GM20000 (cell line): ENCODE data around the gene CUL1.
"Not testable (repeated sequence)": the region's sequence is repeated elsewhere in the genome, so short reads cannot be mapped to it uniquely, and the experiment has no call there.

Source experiments
- DNase-seq: peaks from one replicate; pipeline ENCODE4 v3.0.0; 2012; ENCODE audit warnings: low spot score
- CTCF ChIP-seq: IDR thresholded peaks from 2 replicates; pipeline ENCODE4 v1.5.1; 2012; ENCODE audit warnings: mild to moderate bottlenecking, control low read depth; ENCODE audit errors: extremely low read depth, missing control alignments

Gene CUL1

DNA sequence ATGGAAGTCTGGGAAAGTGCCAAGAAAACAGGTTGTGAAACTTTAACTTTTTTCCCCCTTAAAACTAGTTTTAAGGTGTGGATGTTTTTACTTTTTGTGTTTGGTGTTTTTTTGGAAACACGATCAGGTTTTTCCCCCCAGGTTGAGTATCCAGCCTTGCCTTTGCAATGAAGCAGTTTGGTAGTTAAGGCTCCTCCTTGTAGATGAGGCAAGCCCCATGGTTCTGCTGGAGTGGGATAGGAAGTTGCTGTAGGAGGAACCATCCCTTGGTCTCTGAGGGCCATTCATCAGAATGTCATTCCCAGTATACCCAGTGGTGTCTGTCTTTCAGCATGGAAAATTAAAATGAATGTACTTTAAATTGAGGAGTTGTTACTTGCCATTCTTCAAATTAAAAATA, 2.7 kb downstream of the CUL1 start:
- TF ChIP-seq CTCF, result no peak
- no peak for DNase-seq

GRCh38 chr7:148702876-148703670, 4.4 kb downstream of the CUL1 start:
- TF ChIP-seq CTCF, result no peak
- no peak for DNase-seq

GRCh38 chr7:148703671-148703962, 4.9 kb downstream of the CUL1 start:
- not testable (repeated sequence) for DNase-seq

DNA sequence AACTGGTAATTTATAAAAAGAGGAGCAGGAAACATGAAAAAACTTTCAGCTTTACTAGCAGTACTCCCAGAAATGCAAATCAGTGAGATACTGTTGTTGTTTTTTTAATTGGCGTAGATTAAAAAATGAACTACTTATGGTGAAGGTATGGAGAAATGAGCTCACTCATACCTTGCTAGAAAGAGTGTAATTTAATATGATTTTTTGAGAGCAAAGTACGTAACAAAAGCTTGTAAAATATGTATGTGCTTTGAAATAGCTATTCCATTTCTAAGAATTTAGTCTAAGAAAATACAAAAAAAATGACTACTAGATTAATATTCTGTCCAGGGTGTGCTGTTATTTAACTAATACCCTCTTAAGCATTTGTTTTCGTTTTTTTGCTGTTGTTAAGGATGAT, 5.5 kb downstream of the CUL1 start:
- no peak for TF ChIP-seq CTCF
- no peak for DNase-seq

- DNase-seq, result no peak
- TF ChIP-seq CTCF, result no peak
Measured at GRCh38 chr7:148704970-148705369, 6.3 kb downstream of the CUL1 start.

GRCh38 chr7:148706368-148706767, 7.7 kb downstream of the CUL1 start:
- no peak for TF ChIP-seq CTCF
- DNase-seq, result no peak

GRCh38 chr7:148708026-148708885, 9.6 kb downstream of the CUL1 start:
- DNase-seq, result no peak

More at GRCh38 chr7:148708026-148708885, 9.6 kb downstream of the CUL1 start:
- no peak for TF ChIP-seq CTCF
